HL-60 (cell line): ENCODE measurements around the gene CLCA4.

Source experiments
- DNase-seq, 2 experiments: peaks; one replicate each; pipeline ENCODE4 v3.0.0-alpha.2; 2010 to 2020; ENCODE audit warnings: low read depth in 1 of 2, low spot score in 1 of 2
- H3K27ac ChIP-seq: fragments of 250-450 bp; sonication (Bioruptor Pico); replicated peaks from 2 replicates; pipeline ENCODE4 v1.5.1; 2020; ENCODE audit warnings: mild to moderate bottlenecking, moderate library complexity
- H3K27me3 ChIP-seq: fragments of 250-450 bp; sonication (Bioruptor Pico); 2 replicates; pipeline ENCODE4 v1.5.1; 2021; ENCODE audit warnings: mild to moderate bottlenecking, moderate library complexity; ENCODE audit not compliant: insufficient read depth, poor library complexity, severe bottlenecking
- H3K4me3 ChIP-seq: replicated peaks from 2 replicates; pipeline ENCODE4 v1.5.1; 2011; ENCODE audit warnings: mild to moderate bottlenecking, control low read depth, low read length; ENCODE audit not compliant: insufficient read depth
- CTCF ChIP-seq: IDR thresholded peaks from one replicate; pipeline ENCODE4 v1.5.1; 2011; ENCODE audit warnings: low read length, control low read depth, inconsistent platforms; ENCODE audit not compliant: insufficient read depth
- GABPA ChIP-seq: IDR thresholded peaks from 2 replicates; pipeline ENCODE4 v1.6.1; 2012; ENCODE audit warnings: low read depth
- POLR2AphosphoS5 ChIP-seq: IDR thresholded peaks from 2 replicates; pipeline ENCODE4 v1.6.1; 2012; ENCODE audit warnings: low read depth
- REST ChIP-seq: IDR thresholded peaks from 2 replicates; pipeline ENCODE4 v1.6.1; 2012; ENCODE audit warnings: low read depth; ENCODE audit not compliant: insufficient replicate concordance
- SPI1 ChIP-seq: IDR thresholded peaks from 2 replicates; pipeline ENCODE4 v1.6.1; 2012; ENCODE audit warnings: low read depth, mild to moderate bottlenecking, borderline replicate concordance

CLCA4 gene

GRCh38 chr1:86619313-86619712 lies 72.4 kb downstream of the CLCA4 start:
- H3K27ac ChIP-seq = no peak overlapping the region
- H3K4me3 ChIP-seq = no peak overlapping the region
- no peak for DNase-seq
- no peaks in the 10 kb centered on the region for H3K27me3 ChIP-seq
- TF ChIP-seq CTCF (no peak), GABPA (no peak), POLR2AphosphoS5 (no peak), SPI1 (no peak), REST (no peak)

GRCh38 chr1:86621286-86621685 lies 74.4 kb downstream of the CLCA4 start:
- no peak overlapping the region for H3K4me3 ChIP-seq
- TF ChIP-seq POLR2AphosphoS5 (no peak), SPI1 (no peak), CTCF (no peak), GABPA (no peak), REST (no peak)
- H3K27me3 ChIP-seq = no peaks in the 10 kb centered on the region
- no peak for DNase-seq
- no peak overlapping the region for H3K27ac ChIP-seq
